Activated CD4-positive, alpha-beta memory T cell treated with anti-CD3 and anti-CD28 coated beads, Interleukin-2, amount 10 ng/mL, durations not matched to agents 7 days and 5 days (primary cell): ENCODE data around the gene PRRT2. TPM values are rescaled to one million over a fixed set of nuclear protein-coding genes. Genes with fewer than 3 reads are reported as not detected.
"Not testable (repeated sequence)": the region's sequence is repeated elsewhere in the genome, so short reads cannot be mapped to it uniquely, and the experiment has no call there.

Source experiments
- CTCF ChIA-PET: fragments of 350-600 bp; sonication (Branson Sonifier 250); formaldehyde crosslinking; loops from one replicate; lab custom pipeline; 2021; ENCODE audit warnings: antibody characterized with exemption, inconsistent platforms; lab: Charles Lee
- POLR2A ChIA-PET: fragments of 350-600 bp; sonication (Branson Sonifier 250); formaldehyde crosslinking; loops from one replicate; lab custom pipeline; 2021; ENCODE audit warnings: antibody characterized with exemption; lab: Charles Lee
- DNase-seq: peaks from one replicate; pipeline ENCODE4 v3.0.0-alpha.2; 2020
- H3K27ac Mint-ChIP-seq: one replicate; pipeline ENCODE4 v1.8.0; 2021; ENCODE audit warnings: mild to moderate bottlenecking, mixed read lengths
- H3K27me3 Mint-ChIP-seq: one replicate; pipeline ENCODE4 v1.8.0; 2021; ENCODE audit warnings: mixed read lengths
- H3K36me3 Mint-ChIP-seq: one replicate; pipeline ENCODE4 v1.8.0; 2021; ENCODE audit warnings: low read depth, mixed read lengths
- H3K4me1 Mint-ChIP-seq: one replicate; pipeline ENCODE4 v1.8.0; 2021; ENCODE audit warnings: mixed read lengths
- H3K4me3 Mint-ChIP-seq: one replicate; pipeline ENCODE4 v1.8.0; 2021; ENCODE audit warnings: mild to moderate bottlenecking, mixed read lengths
- H3K9me3 Mint-ChIP-seq: one replicate; pipeline ENCODE4 v1.8.0; 2021; ENCODE audit warnings: mixed read lengths
- total RNA-seq, 2 experiments: library from RNA; stranded (reverse); gene quantifications; one replicate each; pipeline ENCODE4 v1.2.3, GENCODE V29; 2021

The PRRT2 gene
- total RNA-seq: 1 to 10 TPM in 1 of 2 experiments, under 1 TPM in 1; 0.91 to 1.0 TPM

- Mint-ChIP-seq H3K27ac (peak within 1 kb of the TSS; percentile 66), H3K4me1 (peaks cover 72% of the 10 kb centered on the region), H3K27me3 (peaks cover 11% of the 10 kb centered on the region), H3K36me3 (peaks cover 44% of the 10 kb centered on the region), H3K9me3 (no peaks in the 10 kb centered on the region), H3K4me3 (peak within 1 kb of the TSS; percentile 83)
- CTCF ChIA-PET: interaction anchor here (1.2 kb wide), 1 partner anchor 113 kb away, joined by 3 read pairs; no protein-coding TSS in a partner anchor
- DNase-seq: peak; percentile 49
- POLR2A ChIA-PET: interaction anchor here (0.7 to 10.3 kb wide), 9 partner anchors 7 to 253 kb away, joined by 3 to 206 read pairs (median 3); partner anchors contain the start of genes ALDOA, C16orf54, KIF22 and MAZ
These were observed at the start of gene PRRT2 for GRCh38 chr16:29811896-29812665. PRRT2 (plus strand) TSS chr16:29812193; CDS start chr16:29813055, 862 bp downstream.

- Mint-ChIP-seq H3K9me3 (no peaks in the 10 kb centered on the region), H3K4me1 (peaks cover 5% of the 10 kb centered on the region), H3K4me3 (no peak overlapping the region), H3K27me3 (no peaks in the 10 kb centered on the region), H3K36me3 (no peaks in the 10 kb centered on the region), H3K27ac (no peak overlapping the region)
- no peak for DNase-seq
- ChIA-PET POLR2A (no interaction called here), CTCF (no interaction called here)
These were observed 48.7 kb upstream of the PRRT2 start for GRCh38 chr16:29763326-29763725.

DNA sequence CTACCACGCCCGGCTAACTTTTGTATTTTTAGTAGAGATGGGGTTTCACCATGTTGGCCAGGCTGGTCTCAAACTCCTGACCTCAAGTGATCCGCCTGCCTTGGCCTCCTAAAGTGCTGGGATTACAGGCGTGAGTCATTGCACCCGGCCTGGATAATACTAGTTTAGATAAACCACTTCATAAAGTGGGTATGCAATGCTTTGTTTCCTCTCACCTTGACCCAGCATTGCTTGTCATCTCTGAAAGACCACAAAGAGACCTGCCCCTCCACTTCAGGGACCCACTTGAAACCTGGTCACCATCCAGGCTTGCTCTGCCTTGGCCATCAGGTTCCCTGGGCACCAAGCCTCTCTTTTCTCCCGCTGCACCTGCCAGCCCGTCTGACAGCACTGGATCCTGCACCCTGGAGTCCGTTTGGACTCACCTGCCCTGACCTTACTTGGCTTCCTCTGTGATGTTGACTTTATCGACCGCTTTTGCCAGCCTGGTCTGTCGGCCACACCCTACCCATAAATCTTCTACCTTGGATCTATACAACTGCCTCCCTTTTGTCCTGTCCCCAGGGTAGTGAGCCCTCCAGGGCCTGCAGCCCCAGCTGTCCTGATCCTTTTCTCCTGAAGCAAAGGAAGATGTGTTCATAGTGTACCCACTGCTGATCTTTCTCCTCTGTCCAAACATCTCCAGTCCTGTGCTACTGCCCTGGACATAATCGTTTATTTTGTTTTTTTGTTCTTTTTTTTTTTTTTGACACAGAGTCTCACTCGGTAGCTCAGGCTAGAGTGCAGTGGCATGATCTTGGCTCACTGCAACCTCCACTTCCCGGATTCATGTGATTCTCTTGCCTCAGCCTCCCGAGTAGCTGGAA is 46.6 kb upstream of the PRRT2 start:
- no peak overlapping the region for H3K27ac Mint-ChIP-seq
- no peaks in the 10 kb centered on the region for H3K9me3 Mint-ChIP-seq
- ChIA-PET POLR2A (no interaction called here), CTCF (interaction anchor here (0.7 to 1.2 kb wide), 2 partner anchors 20 to 74 kb away, joined by 3 read pairs; no protein-coding TSS in a partner anchor)
- no peak overlapping the region for H3K4me3 Mint-ChIP-seq
- H3K36me3 Mint-ChIP-seq: no peaks in the 10 kb centered on the region
- no peaks in the 10 kb centered on the region for H3K27me3 Mint-ChIP-seq
- DNase-seq: no peak
- H3K4me1 Mint-ChIP-seq: peaks cover 1% of the 10 kb centered on the region

DNA sequence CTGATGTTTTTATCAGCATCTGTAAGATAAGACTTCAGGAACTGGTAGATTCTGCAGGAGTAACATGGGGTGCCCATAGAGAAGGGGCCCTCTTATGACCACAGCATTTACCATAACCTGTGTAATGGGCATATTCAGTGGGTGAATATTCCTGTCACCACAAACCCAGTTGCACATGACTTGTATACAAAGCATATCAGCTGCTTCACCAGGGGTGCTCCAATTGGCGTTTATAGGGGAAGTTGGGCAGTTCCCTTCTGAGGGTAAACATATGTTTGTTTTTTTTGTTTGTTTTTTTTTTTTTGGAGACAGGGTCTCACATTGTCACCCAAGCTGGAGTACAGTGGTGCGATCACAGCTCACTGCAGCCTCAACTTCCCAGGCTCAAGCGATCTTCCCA is 45.4 kb upstream of the PRRT2 start:
- POLR2A ChIA-PET: no interaction called here
- H3K4me1 Mint-ChIP-seq: peaks cover 1% of the 10 kb centered on the region
- CTCF ChIA-PET: interaction anchor here (0.8 kb wide), 1 partner anchor 28 kb away, joined by 3 read pairs; no protein-coding TSS in a partner anchor

DNA sequence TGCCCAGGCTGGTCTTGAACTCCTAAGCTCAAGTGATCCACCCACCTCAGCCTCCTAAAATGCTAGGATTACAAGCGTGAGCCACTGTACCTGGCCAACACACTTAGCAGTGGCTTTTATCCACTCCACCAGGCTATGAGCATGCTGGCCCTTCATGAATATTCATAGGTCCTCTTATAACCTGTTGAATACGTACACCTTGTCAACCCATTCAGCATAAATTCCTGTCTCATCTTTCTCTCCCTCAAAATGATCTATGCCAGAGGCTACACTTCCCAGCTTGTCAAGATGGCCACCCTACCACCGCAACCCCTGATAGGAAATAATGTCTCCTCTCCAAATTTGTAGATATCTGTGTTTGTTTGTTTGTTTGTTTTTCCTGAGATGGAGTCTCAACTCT is 44.9 kb upstream of the PRRT2 start:
- no peak for DNase-seq
- H3K4me3 Mint-ChIP-seq: no peak overlapping the region
- no peaks in the 10 kb centered on the region for H3K27me3 Mint-ChIP-seq
- H3K4me1 Mint-ChIP-seq: no peaks in the 10 kb centered on the region
- H3K27ac Mint-ChIP-seq: no peak overlapping the region
- CTCF ChIA-PET: interaction anchor here (0.8 to 2.0 kb wide), 3 partner anchors 18 to 37 kb away, joined by 3 to 7 read pairs (median 3); no protein-coding TSS in a partner anchor
- H3K36me3 Mint-ChIP-seq: no peaks in the 10 kb centered on the region
- POLR2A ChIA-PET: interaction anchor here (0.6 kb wide), 1 partner anchor 368 kb away, joined by 3 read pairs; no protein-coding TSS in a partner anchor
- no peaks in the 10 kb centered on the region for H3K9me3 Mint-ChIP-seq

More for the DNA sequence above, 45.4 kb upstream of the PRRT2 start:
- H3K27ac Mint-ChIP-seq: no peak overlapping the region
- H3K9me3 Mint-ChIP-seq: no peaks in the 10 kb centered on the region
- H3K27me3 Mint-ChIP-seq: no peaks in the 10 kb centered on the region
- no peak overlapping the region for H3K4me3 Mint-ChIP-seq
- no peaks in the 10 kb centered on the region for H3K36me3 Mint-ChIP-seq
- DNase-seq: no peak

- CTCF ChIA-PET: interaction anchor here (0.9 kb wide), 1 partner anchor 69 kb away, joined by 4 read pairs; no protein-coding TSS in a partner anchor
- POLR2A ChIA-PET: interaction anchor here (1.1 to 2.2 kb wide), 4 partner anchors 21 to 39 kb away, joined by 3 to 10 read pairs (median 4); partner anchors contain the start of genes C16orf54, KIF22 and MAZ
- H3K27ac Mint-ChIP-seq: no peak overlapping the region
These were observed 42.5 kb upstream of the PRRT2 start for GRCh38 chr16:29769507-29769906.

GRCh38 chr16:29770250-29770929 is 41.6 kb upstream of the PRRT2 start:
- CTCF ChIA-PET: interaction anchor here (1.8 kb wide), 1 partner anchor 15 kb away, joined by 6 read pairs; no protein-coding TSS in a partner anchor
- H3K27me3 Mint-ChIP-seq: peaks cover 1% of the 10 kb centered on the region
- H3K36me3 Mint-ChIP-seq: no peaks in the 10 kb centered on the region
- H3K27ac Mint-ChIP-seq: no peak overlapping the region
- no peaks in the 10 kb centered on the region for H3K9me3 Mint-ChIP-seq
- POLR2A ChIA-PET: interaction anchor here (1.1 to 2.2 kb wide), 2 partner anchors 24 to 38 kb away, joined by 3 to 6 read pairs; partner anchors contain the start of gene C16orf54
- H3K4me3 Mint-ChIP-seq: no peak overlapping the region
- DNase-seq: no peak
- H3K4me1 Mint-ChIP-seq: no peaks in the 10 kb centered on the region

More at GRCh38 chr16:29769507-29769906, 42.5 kb upstream of the PRRT2 start:
- no peak for DNase-seq
- no peak overlapping the region for H3K4me3 Mint-ChIP-seq
- H3K9me3 Mint-ChIP-seq: no peaks in the 10 kb centered on the region
- H3K36me3 Mint-ChIP-seq: no peaks in the 10 kb centered on the region
- peaks cover 1% of the 10 kb centered on the region for H3K27me3 Mint-ChIP-seq
- H3K4me1 Mint-ChIP-seq: no peaks in the 10 kb centered on the region

DNA sequence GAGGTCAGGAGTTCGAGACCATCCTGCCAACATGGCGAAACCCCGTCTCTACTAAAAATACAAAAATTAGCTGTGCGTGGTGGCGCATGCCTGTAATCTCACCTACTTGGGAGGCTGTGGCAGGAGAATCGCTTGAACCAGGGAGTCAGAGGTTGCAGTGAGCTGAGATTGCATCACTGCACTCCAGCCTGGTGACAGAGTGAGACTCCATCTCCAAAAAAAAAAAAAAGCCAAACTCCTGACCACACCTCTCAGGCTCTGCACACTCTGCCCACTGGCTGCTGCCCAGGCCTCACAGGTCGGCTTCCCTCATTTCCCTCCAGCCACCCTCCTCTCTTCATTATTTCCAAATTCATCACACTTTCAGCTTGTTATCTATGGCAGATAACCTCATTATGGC is 39.7 kb upstream of the PRRT2 start:
- H3K36me3 Mint-ChIP-seq, H3K4me1 Mint-ChIP-seq, H3K9me3 Mint-ChIP-seq, H3K4me3 Mint-ChIP-seq, H3K27ac Mint-ChIP-seq, DNase-seq, H3K27me3 Mint-ChIP-seq: not testable (repeated sequence)
- POLR2A ChIA-PET: interaction anchor here (0.9 to 2.2 kb wide), 3 partner anchors 13 to 26 kb away, joined by 3 to 8 read pairs (median 4); partner anchors contain the start of gene KIF22
- CTCF ChIA-PET: interaction anchor here (0.6 to 1.1 kb wide), 3 partner anchors 20 to 76 kb away, joined by 3 read pairs; partner anchors contain the start of gene PAGR1

DNA sequence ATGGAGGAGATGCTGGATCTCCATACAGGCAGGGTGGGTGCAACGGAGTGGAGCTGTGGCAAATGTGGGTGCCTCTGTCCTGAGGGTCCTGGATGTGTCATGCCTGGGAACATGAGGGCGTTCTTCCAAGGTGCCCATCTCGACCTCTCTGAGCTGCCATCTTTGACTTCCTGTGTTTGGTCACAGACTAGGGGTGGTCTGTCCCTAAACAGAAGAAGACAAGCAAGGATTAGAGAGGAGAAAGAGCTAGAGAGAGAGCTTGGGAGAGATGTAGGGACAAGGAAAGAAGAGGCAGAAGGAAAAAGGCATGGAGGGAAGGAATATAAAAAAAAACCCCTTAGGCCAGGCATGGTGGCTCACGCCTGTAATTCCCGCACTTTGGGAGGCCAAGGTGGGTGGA is 37.3 kb upstream of the PRRT2 start:
- H3K36me3 Mint-ChIP-seq: no peaks in the 10 kb centered on the region

GRCh38 chr16:29775742-29776408 is 36.1 kb upstream of the PRRT2 start:
- Mint-ChIP-seq H3K27ac (no peak overlapping the region), H3K4me1 (no peaks in the 10 kb centered on the region), H3K27me3 (peaks cover 19% of the 10 kb centered on the region), H3K9me3 (no peaks in the 10 kb centered on the region), H3K36me3 (no peaks in the 10 kb centered on the region), H3K4me3 (no peak overlapping the region)
- POLR2A ChIA-PET: interaction anchor here (0.9 kb wide), 1 partner anchor 21 kb away, joined by 3 read pairs; no protein-coding TSS in a partner anchor
- CTCF ChIA-PET: no interaction called here
- no peak for DNase-seq

More for the DNA sequence above, 37.3 kb upstream of the PRRT2 start:
- Mint-ChIP-seq H3K9me3 (no peaks in the 10 kb centered on the region), H3K27ac (no peak overlapping the region), H3K4me1 (no peaks in the 10 kb centered on the region), H3K4me3 (no peak overlapping the region), H3K27me3 (peaks cover 17% of the 10 kb centered on the region)
- ChIA-PET CTCF (interaction anchor here (1.8 kb wide), 1 partner anchor 10 kb away, joined by 9 read pairs; no protein-coding TSS in a partner anchor), POLR2A (no interaction called here)
- DNase-seq: no peak

DNA sequence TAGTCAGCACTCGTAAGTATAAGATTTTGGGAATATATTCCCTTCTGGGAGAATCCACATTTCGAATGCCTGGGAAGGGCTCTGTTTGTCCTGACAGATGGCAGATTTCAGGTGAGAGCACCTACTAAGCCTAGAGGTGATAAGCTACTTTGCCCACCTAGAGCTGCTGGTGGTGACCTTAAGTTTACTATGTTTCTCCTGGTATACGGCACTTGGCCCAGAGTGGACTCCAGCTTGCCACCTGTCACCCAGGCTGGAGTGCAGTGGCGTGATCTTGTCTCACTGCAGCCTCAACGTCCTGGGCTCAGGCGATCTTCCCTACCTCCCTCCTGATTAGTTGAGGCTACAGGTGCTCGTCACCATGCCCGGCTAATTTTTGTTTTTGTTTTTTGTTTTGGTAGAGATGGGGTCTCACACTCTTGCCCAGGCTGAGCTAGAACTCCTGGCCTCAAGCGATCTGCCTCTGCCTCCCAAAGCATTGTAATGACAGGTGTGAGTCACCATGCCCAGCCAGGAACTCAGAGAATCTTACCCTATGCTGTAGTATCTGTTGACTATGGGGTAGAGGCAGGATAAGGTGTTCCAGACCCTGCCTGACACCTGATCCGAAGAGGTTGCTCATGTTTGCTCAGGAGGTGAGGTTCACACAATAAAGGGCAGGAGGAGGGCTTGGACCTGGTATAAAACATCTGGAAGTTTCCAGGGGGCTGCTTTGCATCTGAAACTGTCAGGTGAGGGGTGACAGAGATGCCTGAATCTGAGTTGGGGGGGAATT is 34.2 kb upstream of the PRRT2 start, which contains the start of gene ZG16:
Gene ZG16, plus strand, starts transcription at position 681 of the 775 bp plus-strand sequence. CDS start 1,011 bp downstream, outside the sequence.
- POLR2A ChIA-PET: interaction anchor here (1.4 kb wide), 1 partner anchor 31 kb away, joined by 5 read pairs; no protein-coding TSS in a partner anchor
- Mint-ChIP-seq H3K4me1 (no peaks in the 10 kb centered on the region), H3K4me3 (no peak within 1 kb of the TSS), H3K9me3 (no peaks in the 10 kb centered on the region), H3K27me3 (peaks cover 25% of the 10 kb centered on the region), H3K36me3 (peaks cover under 1% of the 10 kb centered on the region), H3K27ac (no peak within 1 kb of the TSS)
- CTCF ChIA-PET: interaction anchor here (1.3 to 2.3 kb wide), 2 partner anchors 12 to 78 kb away, joined by 4 to 8 read pairs; partner anchors contain the start of gene KIF22
- no peak for DNase-seq
